ENCODE results near the gene SLC4A1. TPM values are rescaled to one million over a fixed set of nuclear protein-coding genes. Genes with fewer than 3 reads are reported as not detected.
"Not testable (repeated sequence)": the region's sequence is repeated elsewhere in the genome, so short reads cannot be mapped to it uniquely, and the experiment has no call there.

Gene SLC4A1
- total and polyA plus RNA-seq, 4 donors, result 0.14 to 1,478 TPM; not detected in 2

DNA sequence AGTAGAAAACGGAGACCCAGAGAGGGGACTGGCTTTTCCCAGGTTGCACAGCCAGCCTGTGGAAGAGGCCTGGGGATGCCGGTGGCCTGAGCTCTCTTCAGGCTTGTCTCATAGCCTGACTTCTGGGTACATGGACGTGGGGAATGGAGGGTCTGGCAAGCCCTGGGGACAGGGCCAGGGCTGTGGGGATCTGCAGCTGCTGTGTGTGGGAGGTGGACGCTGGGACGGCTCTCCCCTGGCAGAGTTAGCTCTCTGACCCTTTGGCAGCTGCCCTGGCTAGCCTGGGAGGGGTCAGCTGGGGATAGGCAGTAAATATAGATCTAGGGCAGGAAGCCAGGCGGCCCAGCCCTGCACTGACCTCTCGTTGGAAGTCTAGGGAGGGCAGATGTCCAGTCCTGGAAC, 20.5 kb downstream of the SLC4A1 start (continued):
- peak; percentile 62 to 71 for TF ChIP-seq HNF4A (conservative IDR thresholded peaks at IDR 0.05)

DNA sequence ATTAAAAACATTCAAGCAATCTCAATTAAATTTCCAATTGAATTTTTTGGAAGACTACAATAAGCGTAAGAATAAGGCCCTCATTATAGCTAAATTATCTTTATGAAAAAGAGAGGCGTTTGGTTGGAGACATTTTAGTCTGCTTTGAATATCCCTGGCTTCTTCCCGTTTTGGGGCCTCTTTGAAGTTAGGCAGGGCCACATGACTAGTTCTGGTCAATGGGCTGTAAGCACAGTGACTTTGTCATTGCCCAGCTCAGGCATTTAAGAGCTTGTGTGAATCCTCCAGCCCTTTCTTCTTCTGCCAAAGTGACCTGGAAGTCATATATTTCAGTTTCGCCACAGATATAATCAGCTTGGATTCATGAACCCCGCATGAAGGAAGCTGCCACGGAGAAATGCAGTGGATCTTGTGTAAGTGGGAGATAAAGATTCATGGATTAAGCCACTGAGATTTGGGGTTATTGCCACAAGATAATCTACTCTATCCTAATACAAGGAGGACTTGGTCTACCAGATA, 26.8 kb downstream of the SLC4A1 start:
- Histone ChIP-seq H3K9me3 (ENCODE audit: control insufficient read depth in 4 of 4, low read length in 3 of 4) (no peaks in the 10 kb centered on the region), H3K9ac (ENCODE audit: low read depth in 1 of 2, low read length in 2 of 2) (no peak overlapping the region), H3K4me1 (ENCODE audit: control insufficient read depth in 4 of 4, insufficient read depth in 4 of 4, low read length in 3 of 4) (peaks cover 0 to 13% (median under 1%) of the 10 kb centered on the region in 4 donors), H3K27me3 (ENCODE audit: control insufficient read depth in 4 of 4, insufficient read depth in 4 of 4, low read length in 3 of 4) (no peaks in the 10 kb centered on the region), H3K27ac (ENCODE audit: low read depth in 1 of 2, low read length in 2 of 2) (no peak overlapping the region), H3K4me3 (ENCODE audit: low read depth in 1 of 3, low read length in 3 of 3) (no peak overlapping the region), H3K36me3 (ENCODE audit: control insufficient read depth in 4 of 4, insufficient read depth in 3 of 4, low read depth in 1 of 4, low read length in 3 of 4) (no peaks in the 10 kb centered on the region)
- no peak for DNase-seq (ENCODE audit: low spot score)
- TF ChIP-seq HNF4G (IDR thresholded peaks at IDR 0.05) (no peak), EGR1 (IDR thresholded peaks at IDR 0.05; ENCODE audit: low read depth in 2 of 2) (no peak), NR2F2 (IDR thresholded peaks at IDR 0.05) (no peak), FOXA2 (IDR thresholded peaks at IDR 0.05) (no peak), FOXA1 (IDR thresholded peaks at IDR 0.05) (no peak), RAD21 (IDR thresholded peaks at IDR 0.05) (no peak), RXRA (IDR thresholded peaks at IDR 0.05) (no peak), TAF1 (conservative IDR thresholded peaks at IDR 0.05) (no peak), YY1 (IDR thresholded peaks at IDR 0.05) (no peak), SP1 (IDR thresholded peaks at IDR 0.05) (no peak), JUND (IDR thresholded peaks at IDR 0.05) (no peak), GABPA (IDR thresholded peaks at IDR 0.05 in 1 of 2, conservative IDR thresholded peaks at IDR 0.05 in 1 of 2) (no peak), HNF4A (conservative IDR thresholded peaks at IDR 0.05) (no peak)
- TF ChIP-seq, protein P1, sequence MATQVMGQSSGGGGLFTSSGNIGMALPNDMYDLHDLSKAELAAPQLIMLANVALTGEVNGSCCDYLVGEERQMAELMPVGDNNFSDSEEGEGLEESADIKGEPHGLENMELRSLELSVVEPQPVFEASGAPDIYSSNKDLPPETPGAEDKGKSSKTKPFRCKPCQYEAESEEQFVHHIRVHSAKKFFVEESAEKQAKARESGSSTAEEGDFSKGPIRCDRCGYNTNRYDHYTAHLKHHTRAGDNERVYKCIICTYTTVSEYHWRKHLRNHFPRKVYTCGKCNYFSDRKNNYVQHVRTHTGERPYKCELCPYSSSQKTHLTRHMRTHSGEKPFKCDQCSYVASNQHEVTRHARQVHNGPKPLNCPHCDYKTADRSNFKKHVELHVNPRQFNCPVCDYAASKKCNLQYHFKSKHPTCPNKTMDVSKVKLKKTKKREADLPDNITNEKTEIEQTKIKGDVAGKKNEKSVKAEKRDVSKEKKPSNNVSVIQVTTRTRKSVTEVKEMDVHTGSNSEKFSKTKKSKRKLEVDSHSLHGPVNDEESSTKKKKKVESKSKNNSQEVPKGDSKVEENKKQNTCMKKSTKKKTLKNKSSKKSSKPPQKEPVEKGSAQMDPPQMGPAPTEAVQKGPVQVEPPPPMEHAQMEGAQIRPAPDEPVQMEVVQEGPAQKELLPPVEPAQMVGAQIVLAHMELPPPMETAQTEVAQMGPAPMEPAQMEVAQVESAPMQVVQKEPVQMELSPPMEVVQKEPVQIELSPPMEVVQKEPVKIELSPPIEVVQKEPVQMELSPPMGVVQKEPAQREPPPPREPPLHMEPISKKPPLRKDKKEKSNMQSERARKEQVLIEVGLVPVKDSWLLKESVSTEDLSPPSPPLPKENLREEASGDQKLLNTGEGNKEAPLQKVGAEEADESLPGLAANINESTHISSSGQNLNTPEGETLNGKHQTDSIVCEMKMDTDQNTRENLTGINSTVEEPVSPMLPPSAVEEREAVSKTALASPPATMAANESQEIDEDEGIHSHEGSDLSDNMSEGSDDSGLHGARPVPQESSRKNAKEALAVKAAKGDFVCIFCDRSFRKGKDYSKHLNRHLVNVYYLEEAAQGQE (IDR thresholded peaks at IDR 0.05), result no peak
- TF ChIP-seq, protein P2, sequence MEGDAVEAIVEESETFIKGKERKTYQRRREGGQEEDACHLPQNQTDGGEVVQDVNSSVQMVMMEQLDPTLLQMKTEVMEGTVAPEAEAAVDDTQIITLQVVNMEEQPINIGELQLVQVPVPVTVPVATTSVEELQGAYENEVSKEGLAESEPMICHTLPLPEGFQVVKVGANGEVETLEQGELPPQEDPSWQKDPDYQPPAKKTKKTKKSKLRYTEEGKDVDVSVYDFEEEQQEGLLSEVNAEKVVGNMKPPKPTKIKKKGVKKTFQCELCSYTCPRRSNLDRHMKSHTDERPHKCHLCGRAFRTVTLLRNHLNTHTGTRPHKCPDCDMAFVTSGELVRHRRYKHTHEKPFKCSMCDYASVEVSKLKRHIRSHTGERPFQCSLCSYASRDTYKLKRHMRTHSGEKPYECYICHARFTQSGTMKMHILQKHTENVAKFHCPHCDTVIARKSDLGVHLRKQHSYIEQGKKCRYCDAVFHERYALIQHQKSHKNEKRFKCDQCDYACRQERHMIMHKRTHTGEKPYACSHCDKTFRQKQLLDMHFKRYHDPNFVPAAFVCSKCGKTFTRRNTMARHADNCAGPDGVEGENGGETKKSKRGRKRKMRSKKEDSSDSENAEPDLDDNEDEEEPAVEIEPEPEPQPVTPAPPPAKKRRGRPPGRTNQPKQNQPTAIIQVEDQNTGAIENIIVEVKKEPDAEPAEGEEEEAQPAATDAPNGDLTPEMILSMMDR (IDR thresholded peaks at IDR 0.05; ENCODE audit: low read depth, low read length, missing input control), result no peak
- TF ChIP-seq, protein P3, sequence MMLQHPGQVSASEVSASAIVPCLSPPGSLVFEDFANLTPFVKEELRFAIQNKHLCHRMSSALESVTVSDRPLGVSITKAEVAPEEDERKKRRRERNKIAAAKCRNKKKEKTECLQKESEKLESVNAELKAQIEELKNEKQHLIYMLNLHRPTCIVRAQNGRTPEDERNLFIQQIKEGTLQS (IDR thresholded peaks at IDR 0.05), result no peak
- TF ChIP-seq, protein P4, sequence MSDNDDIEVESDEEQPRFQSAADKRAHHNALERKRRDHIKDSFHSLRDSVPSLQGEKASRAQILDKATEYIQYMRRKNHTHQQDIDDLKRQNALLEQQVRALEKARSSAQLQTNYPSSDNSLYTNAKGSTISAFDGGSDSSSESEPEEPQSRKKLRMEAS (IDR thresholded peaks at IDR 0.05), result no peak
- TF ChIP-seq, protein P5, sequence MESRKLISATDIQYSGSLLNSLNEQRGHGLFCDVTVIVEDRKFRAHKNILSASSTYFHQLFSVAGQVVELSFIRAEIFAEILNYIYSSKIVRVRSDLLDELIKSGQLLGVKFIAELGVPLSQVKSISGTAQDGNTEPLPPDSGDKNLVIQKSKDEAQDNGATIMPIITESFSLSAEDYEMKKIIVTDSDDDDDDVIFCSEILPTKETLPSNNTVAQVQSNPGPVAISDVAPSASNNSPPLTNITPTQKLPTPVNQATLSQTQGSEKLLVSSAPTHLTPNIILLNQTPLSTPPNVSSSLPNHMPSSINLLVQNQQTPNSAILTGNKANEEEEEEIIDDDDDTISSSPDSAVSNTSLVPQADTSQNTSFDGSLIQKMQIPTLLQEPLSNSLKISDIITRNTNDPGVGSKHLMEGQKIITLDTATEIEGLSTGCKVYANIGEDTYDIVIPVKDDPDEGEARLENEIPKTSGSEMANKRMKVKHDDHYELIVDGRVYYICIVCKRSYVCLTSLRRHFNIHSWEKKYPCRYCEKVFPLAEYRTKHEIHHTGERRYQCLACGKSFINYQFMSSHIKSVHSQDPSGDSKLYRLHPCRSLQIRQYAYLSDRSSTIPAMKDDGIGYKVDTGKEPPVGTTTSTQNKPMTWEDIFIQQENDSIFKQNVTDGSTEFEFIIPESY (IDR thresholded peaks at IDR 0.05), result no peak
- 81% methylated on average over 6 of the region's 6 CpGs for WGBS

DNA sequence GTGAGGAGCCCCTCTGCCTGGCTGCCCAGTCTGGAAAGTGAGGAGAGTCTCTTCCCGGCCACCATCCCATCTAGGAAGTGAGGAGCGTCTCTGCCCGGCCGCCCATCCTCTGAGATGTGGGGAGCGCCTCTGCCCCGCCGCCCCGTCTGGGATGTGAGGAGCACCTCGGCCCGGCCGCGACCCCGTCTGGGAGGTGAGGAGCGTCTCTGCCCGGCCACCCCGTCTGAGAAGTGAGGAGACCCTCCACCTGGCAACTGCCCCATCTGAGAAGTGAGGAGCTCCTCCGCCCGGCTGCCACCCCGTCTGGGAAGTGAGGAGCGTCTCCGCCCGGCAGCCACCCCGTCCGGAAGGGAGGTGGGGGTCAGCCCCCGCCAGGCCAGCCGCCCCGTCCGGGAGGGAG, 30.0 kb downstream of the SLC4A1 start:
- H3K4me3 ChIP-seq (ENCODE audit: low read depth in 1 of 3, low read length in 3 of 3); H3K27me3 ChIP-seq (ENCODE audit: control insufficient read depth in 4 of 4, insufficient read depth in 4 of 4, low read length in 3 of 4); H3K9ac ChIP-seq (ENCODE audit: low read depth in 1 of 2, low read length in 2 of 2); H3K4me1 ChIP-seq (ENCODE audit: control insufficient read depth in 4 of 4, insufficient read depth in 4 of 4, low read length in 3 of 4); H3K36me3 ChIP-seq (ENCODE audit: control insufficient read depth in 4 of 4, insufficient read depth in 3 of 4, low read depth in 1 of 4, low read length in 3 of 4); H3K27ac ChIP-seq (ENCODE audit: low read depth in 1 of 2, low read length in 2 of 2); H3K9me3 ChIP-seq (ENCODE audit: control insufficient read depth in 4 of 4, low read length in 3 of 4); DNase-seq (ENCODE audit: low spot score): not testable (repeated sequence)
- WGBS, result 96% methylated on average over 26 of the region's 28 CpGs

Data from liver (tissue), 9 donors.